Activated gamma-delta T cell (primary cell): ENCODE measurements around the gene NRG3.

Experiments
- DNase-seq: peaks from one replicate; lab custom pipeline; 2025; lab: John Stamatoyannopoulos, UW

Gene NRG3

DNA sequence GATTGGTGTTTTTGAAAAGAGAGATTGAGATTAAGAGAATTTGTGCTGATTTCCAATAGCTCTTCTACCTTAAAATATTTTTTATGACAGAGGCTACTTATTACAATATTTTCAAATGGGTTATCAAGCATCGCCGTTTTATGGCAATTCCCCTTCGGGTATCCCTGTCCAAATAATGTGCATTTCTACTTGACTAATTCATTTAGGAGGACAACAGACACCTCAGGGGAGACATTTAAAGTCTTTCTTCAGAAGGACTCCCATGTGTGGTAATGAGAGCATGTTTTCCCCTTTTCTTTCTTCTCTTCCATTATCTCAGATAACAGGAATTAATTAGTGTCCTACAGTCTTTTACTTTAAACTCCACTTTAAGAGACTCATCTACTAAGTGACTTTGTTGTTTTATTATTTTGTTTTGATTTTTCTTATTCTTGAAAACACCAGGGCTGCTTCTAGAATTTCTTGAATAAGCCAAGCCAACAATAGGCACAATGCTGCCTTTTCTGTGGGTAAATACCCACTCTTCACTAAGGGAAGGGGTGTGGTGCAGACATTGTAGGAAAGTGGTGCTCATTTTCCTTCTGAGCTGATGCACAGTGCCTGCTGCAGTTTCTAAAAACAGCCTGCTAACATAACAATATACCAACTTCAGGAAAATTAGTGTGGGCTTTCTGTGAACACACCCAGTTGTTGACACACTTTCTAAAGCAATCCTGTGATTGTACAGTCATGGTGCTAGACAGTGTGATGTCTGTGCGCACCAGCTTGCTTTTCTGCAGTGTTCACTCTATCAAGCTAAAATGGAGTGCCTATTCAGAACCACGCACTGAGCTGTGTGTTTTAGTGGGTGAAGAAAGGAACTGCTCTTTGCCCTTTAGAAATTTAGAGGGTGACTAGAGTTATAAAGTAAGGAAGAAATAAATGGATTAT, 597.7 kb downstream of the NRG3 start:
- no peak for DNase-seq

DNA sequence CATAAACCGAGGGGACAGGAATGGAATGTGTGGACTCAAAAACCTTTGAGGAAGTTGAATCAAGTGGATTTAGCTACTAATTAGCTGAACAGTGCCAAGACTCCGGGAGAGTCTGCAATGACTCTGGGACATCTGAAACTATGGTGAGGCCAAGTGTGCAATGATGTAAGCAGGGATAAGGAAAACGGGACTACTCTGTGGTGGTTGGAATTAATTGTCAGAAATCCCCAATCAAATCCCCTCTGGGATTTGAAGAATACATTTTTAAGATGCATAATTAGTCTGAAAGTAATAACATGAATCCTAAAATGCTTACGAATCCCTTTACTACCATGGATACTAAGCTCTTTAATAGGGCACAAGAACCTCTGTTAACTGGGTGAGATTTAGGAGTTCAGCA, 602.8 kb downstream of the NRG3 start:
- DNase-seq = no peak

DNA sequence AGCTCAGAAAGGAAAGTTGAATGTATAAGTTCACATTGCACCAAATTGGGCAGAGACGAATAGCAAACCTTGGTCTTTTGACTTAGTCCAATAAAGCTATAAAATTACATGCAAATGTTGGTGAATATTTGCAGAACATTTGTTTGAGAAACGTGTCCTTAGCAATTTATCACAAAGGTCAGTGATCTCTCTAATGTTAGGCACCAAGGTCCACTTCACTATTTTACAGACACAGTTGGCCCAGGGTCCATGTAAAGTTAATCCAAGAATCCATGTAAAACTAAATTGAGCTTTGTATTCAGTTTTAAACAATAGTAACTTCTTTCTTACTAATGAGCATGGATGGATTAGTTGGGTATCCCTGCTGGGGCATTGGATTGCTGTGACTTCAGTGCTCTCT, 617.7 kb downstream of the NRG3 start:
- DNase-seq = no peak

DNA sequence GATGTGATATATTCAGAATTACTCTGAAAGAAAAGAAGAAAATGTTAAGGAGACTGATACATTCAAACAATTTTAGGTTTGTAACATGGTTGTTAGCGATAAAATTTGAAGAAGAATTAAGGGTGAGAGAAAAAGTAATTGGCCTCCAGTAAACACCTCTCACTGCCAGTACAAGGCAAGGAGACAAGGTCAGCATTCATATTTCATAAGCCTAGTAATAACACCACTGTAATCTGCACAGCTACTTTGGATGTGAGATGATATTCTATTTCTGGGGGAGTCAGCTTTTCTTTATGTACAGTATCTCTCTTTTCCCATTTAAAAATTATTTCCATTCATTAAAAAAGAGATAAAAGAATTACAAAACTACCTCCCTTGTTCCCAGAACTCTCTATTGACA, 621.1 kb downstream of the NRG3 start:
- DNase-seq = no peak

DNA sequence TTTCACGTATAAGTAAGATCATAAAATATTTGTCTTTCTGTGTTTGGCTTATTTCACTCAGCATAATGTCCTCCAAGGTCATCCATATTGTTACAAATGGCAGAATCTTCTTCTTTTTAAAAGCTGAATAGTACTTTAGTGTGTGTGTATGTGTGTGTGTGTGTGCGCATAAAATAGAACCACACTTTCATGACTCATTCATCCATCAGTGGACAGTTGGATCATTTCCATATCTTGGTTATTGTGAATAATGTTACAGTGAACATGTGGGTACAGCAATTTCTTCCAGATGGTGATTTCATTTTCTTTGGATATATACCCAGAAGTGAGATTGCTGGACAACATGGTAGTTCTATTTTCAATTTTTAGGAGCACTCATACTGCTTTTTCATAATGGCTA, 622.4 kb downstream of the NRG3 start:
- DNase-seq = no peak

DNA sequence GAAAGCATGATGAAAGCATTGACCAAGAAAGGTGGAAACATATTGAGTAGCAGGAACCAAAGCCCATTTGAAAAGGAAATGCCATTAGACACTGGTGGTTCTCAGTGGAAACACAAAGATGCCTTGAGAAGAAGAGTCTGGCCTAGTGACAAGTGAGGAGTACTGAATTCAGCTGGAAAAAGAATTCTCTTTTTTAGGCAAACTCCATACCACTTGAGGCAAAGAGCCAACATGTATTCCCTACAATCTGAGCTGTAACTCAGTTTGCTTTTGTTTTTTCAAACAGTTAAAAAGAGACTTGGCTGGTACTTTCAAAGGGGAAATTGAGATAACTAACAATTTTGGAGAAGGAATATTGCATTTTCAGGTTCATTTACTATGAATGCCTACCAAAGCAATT, 624.0 kb downstream of the NRG3 start:
- DNase-seq = no peak

DNA sequence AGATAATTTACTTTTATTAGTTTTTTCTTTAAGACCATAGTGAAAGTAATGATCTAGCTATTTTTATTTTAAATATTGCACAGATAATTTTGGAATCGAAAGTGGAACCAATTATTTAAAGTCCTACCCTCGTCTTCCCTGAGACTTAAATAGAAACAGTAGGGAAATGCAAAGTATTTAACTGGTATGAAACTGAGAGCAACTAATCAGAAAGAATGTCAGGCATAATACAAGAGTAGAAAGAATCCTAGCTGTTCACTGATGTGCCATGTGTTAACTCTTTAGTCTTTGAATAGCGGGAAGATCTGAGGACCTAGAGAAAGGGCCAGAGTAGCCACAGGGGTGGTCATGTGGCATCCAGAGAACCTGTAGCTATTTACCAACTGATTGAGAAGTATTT, 630.0 kb downstream of the NRG3 start:
- no peak for DNase-seq

DNA sequence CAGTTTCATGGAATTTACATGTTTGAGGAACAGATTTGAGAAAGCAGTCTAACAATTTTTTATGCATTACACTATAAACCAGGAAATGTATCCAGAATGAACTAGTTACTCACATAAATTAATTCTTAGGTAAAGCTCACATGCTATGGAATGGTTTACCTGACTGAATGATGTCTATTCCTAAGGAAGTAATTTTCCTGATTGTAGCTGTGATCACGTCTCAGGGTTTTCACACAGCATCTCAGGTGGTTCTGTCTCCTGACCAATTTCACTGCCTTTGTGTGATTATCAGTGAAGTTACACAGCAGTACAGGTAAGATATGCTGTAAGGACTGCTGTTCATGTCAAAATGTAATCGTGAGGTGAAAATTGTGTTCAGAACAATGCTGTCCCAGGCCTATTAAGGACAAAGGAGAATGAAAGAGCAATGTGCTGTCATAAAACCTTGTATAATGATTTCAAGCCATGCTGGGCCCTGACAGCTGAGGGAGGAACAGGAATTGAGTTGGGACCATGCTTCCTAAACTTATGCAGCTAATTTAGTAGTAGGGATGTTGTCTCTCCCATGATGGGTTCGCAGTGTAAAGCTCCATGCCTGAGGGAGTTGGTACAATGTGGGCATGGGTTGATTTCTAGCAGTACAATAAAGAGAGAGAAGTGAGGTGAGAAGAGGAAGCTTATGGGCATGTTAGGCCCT, 631.8 kb downstream of the NRG3 start:
- DNase-seq = no peak

DNA sequence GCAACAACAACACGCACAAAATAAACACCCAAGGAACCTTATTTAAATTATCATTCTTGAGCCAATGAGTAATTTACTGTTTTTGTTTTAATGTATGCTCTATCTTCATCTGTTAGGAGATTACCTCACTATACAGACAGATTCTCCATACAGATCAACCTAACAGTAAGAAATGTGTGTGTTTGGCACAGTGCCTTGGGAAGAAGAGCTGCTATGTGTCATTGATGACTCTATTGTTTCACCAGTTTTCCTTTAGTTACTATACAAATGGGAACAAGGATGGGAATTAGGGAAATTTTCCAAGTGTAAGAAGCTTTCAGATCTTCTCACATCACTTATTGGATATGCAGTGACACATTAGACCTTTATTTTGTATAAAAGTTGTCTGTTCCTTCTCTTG, 640.3 kb downstream of the NRG3 start:
- DNase-seq = no peak

DNA sequence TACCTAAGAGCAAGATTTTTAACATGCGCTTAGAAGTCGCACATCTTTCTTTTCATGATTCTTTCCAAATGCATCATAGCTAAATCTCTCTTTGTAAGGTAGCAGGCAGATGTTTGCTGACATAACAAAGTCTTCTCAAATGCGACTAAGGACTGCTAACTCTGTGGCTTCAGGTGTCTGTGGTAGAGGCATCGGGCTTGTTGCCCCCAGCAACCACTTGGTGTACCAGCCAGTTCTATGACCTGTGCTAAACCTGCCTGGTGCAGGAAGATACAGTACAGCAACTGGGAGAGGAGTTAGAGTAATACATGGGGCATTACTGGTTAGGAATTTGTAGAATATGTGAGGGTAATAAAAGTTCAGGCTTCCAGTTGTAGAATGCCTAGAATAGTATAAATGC, 654.1 kb downstream of the NRG3 start:
- DNase-seq = no peak

DNA sequence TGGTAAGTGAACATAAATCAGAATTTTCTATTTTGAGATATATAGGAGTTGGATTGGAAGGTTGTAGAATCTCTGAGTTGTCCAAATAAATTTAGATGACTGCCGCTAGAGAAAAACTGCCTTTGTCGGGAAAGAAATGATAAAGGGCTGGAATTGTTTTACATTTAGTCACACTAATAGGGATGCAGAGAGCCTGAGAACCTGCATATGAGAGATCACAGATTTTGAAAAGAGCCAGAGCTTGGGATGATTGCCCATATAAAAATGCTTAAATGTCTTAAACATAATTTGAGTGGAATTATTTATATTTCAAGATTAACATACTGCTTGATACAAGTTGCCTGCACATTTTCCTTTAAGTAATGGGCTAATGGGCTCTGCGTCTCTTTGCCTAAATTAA, 660.5 kb downstream of the NRG3 start:
- DNase-seq = no peak

DNA sequence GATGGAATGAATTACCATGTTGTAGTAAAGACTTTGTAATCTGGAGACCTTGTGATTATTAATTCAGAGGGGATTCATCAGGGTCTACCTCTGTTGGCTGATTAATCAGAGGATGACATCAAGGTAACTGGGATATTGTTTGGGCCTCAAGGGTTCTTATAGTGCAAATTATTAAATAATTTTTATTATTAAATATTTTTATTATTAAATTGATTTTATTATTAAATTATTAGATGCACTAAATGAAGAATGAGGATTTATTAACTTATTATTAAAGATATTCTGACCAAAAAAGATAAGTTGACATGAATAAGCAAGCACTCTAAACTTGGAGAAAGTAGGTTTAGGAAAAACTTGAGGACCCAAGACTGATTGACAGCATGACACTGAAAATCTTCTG, 661.7 kb downstream of the NRG3 start:
- DNase-seq = no peak

DNA sequence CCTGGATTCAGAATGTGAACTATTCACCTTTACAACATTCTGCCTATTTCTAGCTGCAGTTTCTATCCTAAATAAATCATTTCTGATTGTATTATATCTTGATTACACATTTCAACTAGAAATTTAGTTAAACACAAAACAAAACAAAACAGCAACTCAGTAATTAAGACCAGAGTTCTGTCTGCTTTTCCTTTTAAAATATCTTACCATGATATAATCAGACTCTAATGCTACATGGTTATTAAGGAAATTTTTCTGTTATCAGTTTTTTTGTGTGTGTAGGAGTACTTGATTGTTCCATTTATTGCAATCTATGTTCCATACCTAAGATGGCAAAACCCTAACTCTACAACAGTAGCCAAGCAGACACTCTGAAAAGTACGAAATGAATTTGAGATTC, 663.3 kb downstream of the NRG3 start:
- no peak for DNase-seq

DNA sequence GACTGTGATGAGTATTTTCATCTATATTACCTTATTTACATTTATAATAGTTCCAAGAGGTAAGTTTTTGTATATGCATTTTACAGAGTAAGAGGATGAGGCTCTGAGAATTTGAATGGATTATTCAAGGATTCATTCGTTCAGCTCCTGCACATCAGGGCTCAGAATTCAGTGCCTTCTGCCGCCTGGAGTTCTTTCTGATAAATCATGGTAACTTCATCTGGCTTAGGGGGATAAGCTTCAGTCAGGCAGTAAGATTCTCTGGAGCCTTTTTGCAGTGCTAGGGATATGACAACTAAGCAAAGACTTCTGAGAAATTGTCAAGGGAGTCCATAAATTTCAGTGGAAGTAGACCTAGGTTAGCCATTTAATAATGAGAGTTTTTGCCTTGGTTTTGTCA, 668.6 kb downstream of the NRG3 start:
- no peak for DNase-seq

DNA sequence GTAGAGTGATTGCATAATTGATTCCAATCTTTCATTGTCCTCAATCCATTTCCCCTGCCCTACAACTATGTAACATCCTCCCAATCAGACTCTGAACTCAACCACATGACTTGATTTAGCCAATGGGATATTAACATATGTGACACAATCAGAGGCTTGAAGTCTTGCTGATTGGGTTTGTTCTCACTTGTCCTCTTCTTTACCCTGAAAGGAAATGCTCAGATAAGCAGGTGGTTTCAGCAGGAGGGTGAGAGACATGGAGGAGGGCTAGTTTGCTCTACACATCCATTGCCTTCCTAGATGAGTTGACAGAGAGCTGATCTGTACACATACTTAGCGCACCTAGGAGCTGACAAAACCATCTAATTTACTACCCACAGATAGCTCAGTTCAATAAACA, 669.4 kb downstream of the NRG3 start:
- no peak for DNase-seq

DNA sequence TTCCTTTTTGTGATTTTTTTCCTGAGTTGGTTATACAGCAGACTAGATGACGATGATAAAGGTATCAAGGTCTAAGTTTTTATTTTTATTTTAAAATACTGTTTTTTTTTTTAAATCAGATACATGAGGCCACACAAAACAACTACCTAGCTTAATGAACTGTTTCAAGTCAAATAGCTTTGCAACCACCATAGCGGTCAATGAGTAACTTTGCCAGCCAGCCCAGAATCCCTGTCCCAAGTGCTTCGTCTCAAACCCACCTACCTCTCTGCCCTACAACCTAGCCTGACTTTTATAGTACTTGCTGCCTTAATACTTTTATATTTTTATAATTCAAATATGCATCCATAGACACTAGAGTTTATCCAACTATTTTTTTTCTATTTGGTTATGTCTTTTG, 676.5 kb downstream of the NRG3 start:
- no peak for DNase-seq

DNA sequence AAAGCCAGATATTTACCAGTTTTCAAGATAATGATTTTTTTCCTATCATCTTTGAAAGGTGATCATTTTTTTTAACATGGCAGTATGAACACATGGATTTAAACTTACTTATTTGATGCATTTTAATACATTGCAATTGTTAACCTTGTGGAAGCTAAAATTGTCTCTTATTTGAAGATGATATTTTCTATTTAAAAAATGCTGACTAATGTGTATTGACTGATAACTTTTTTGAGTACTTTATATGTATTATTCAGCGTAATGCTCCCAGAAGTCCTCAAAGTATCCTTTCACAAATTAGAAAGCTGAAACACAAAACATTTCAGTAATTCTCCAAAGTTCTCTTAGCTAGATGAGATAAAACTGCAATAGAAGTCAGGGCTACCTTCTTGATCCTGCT, 677.3 kb downstream of the NRG3 start:
- no peak for DNase-seq

DNA sequence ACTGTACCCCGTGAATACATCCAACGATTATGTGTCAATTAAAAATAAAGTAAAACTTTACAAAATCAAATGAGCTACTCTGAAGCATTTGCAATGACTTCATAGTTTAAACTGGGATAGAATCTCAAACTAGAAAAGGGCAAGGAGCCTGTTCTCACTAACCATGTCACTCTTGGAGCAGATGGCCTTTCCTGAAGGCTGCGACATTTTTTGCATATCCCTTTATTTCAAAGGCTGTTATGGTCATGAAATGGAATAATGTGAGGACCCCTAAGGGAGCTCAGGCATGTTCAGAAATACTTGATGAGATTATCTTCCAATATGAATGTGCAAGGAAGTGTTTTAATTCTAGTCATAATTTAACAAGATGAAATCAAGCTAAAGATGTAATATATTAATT, 679.4 kb downstream of the NRG3 start:
- DNase-seq = no peak

DNA sequence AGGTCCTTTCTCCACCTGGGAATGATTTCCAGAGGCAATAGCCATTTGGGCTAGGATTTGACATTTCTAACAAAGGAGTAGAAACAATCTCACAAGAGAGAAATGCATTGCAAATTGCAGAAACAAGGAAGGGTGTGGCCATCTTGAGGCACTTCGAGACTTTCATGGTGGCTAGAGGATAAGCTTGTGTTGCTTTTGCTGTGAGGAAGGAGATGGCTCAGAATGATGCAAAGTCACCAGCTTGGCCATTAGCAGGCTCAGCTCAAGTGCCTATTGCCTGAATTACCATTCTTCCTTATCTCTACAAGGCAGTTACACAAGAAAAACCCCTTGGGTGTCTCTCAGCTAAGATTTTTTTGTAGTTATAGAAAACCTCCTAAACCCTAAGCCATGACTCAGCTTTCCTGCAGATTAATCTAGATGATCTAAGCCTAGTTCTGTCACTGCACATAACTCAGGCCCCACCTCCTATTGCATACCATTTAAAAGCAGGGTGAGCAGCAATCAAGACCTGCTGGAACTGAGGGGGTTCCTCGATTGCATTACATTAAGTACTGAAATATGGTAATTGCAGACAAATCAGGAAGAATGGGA, 683.1 kb downstream of the NRG3 start:
- no peak for DNase-seq

DNA sequence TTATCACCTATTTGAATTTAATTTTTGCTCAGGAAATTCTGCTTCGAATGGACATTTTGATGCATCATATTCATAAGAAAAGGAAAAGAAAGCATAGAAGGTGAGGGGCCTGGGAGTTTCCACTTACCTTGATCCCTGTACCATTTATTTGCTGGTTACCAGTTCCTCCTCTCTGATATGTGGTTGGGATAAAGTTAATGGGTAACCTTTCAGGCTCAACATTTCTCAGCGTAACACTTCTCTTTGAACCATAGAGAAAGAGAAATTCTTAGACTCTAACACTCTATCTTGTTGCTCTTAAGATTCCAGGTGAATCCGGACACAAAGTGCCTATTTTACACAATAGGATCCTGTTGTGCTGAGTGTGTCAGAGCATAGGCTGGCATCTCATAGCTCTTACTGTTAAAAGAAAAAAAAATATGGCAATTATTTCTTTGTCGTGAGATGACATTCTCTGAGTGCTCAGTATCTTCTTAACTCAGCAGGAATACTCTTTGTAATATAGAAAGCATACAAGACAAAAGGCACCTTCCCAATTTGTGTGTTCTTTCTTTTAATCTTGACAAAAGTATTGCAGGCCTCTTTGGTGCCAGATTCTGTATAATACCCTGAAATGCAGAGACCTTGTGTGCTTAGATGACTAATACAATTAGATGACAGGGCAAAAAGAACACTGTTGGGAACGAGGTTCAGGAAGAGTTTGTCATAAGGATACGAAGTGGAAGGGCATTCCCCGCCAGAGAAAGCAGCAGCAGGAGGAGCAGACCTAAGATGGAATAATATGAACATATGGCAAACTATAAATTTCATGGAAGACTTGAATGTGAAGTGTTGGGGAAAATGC, 689.6 kb downstream of the NRG3 start:
- no peak for DNase-seq

DNA sequence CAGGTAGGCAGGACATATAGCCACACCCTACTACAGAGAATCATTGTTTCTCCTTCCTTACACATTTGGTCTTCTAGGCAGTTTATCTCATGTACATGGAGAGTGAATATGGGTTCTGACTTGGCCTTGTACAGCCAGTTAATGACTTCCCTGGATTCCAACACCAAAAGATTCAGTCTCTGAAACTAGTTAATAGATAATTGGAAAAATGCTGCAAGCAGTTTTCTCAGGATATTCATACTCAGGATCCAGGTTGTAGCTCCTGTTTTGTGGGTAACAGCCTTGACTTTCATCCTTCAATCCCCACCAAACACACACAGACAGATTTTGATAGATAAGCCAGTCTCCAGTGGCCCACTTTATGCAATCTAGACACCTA, 690.2 kb downstream of the NRG3 start:
- no peak for DNase-seq

DNA sequence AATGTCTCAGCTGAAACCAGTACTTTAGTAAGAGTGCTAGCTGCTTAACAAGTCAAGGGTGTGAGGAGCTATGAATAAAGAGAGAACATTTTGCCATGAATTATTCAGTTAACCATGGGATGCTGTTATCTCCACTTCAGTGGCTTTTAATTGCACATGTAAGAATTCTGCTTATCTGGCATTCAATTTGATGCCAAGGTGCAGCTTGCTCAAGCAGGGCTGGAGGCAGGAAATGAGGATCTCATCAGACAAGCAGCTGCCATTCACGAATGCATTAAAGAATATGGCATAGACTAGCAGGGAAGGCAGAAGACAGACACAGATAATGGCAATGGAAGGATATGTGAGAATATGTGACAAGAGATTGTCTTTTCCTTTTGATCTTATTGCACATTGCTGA, 697.8 kb downstream of the NRG3 start:
- no peak for DNase-seq
